ENCODE data around the gene TRIM44.
"Not testable (repeated sequence)": the region's sequence is repeated elsewhere in the genome, so short reads cannot be mapped to it uniquely, and the experiment has no call there.

Gene TRIM44

DNA sequence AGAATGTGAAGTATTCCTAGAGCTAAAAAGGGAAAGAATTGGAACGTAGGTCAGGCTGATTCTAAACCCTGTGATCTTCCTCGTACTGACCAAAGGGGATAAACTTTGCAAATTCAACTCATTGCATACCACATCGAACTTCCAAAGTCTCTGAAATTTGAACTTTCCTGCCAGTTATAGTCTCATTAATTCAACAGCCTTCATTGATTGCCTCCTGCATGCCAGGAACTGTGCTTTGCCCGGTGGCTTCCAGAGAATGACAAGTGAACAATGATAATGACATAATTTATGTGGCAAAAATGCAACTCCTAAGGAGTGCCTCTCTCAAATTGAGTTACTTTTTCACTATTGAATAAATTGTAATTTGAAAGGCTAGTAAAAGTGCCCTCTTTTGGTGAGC, 173.6 kb downstream of the TRIM44 start:
- DNase-seq, result no peak

DNA sequence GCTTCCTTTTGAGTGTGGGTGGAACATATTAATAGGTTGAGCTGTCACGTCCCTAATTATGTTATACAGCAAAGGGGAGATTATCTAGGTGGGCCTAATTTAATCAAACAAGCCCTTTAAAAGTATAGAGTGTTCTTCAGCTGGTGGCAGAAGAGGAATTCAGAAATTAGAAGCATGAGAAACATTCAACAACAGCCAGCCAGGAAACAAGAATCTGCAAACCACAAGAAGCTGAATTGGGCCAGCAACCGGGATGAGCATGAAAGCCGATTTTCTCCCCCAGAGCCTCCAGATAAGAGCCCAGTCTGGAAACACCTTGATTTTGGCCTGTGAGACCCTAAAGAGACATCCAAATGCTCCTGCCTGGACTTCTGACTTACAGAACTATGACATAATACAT, 175.5 kb downstream of the TRIM44 start:
- no peak for DNase-seq

DNA sequence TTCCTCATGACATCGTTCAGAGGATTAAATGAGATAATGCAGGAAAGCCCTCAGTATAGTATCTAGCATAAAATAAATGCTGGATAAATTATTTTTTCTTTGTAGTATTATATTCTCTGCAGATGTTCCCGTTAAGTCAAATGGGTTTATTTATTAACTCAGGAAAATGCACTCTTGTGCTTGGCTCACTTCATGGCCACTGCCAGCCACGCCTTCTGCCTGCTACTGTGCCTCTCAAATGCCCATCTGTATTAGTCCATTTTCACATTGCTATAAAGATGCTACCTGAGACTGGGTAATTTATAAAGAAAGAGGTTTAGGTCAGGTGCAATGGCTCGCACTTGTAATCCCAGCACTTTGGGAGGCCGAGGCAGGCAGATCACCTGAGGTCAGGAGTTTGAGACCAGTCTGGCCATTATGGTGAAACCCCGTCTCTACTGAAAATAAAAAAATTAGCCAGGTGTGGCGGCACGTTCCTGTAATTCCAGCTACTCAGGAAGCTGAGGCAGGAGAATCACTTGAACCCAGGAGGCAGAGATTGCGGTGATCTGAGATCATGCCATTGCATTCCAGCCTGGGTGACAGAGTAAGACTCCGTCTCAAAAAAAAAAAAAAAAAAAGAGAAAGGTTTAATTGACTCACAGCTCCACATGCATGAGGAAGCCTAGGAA, 176.3 kb downstream of the TRIM44 start:
- DNase-seq, result not testable (repeated sequence)

DNA sequence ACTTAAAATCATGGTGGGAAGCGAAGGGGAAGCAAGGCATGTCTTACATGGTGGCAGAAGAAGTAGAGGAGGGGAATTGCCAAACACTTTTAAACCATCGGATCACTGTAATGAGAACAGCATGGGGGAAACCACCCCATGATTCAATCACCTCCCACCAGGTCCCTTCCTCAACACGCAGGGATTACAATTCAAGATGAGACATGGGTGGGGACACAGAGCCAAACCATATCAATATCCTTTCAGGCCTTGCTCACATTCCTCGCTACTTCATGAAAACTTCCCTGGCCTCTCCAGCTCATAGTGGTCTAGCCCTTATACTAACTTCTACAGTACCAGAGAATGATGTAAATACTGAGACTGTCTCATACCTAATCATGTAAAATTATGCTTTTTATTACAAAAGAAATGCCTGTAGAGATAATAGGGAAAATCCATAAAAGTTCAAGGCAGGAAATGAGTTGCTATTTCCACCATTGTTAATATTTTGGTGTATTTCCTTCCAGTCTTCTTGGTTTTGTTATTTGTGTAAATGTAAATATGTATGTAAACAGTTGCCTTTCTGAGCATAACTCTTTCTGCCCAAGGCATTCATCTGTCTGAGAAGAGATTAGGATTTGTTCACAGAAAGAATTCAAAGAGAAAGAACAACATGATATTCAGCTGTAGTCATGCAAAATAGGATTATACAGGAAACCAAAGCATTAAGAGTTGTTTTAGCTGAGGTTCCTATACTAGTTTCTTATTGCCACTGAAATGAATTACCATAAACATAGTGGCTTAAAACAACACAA, 177.0 kb downstream of the TRIM44 start:
- no peak for DNase-seq

DNA sequence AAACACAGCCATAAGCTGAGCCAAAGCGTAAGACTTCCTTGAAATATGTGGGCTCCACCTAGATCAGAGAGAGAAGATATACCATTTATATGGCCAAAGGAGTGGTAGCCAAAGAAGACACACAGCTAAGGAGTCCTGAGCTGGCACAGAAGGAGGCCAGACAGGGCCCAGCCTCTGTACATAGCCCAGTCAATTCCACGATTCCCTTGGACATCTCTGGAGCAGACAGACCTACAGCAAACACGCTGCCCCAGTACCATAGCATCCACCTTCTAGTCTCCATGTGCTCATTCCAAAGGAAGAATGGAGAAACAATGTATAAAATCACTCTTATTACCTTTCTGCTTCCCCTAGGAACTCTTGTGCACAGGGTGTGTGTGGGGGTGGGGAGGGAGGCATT, 179.2 kb downstream of the TRIM44 start:
- no peak for DNase-seq

DNA sequence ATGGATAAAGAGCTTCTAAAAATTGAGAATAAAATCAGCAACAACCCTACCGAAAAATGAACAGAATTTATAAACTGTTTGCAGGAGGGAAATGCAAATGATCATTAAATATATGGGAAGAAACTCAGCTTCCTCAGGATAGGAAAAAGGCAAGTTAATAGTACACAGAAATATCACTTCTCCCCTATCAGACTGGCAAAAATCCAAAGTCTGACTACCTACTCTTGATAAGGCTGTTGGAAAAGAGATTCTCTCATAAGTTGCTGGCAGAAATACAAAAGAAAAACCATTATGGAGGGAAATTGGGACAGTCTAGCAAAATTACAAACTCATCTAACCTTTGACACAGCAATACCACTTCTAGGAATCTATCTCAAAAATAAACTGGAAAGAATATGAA, 180.4 kb downstream of the TRIM44 start:
- DNase-seq, result no peak

DNA sequence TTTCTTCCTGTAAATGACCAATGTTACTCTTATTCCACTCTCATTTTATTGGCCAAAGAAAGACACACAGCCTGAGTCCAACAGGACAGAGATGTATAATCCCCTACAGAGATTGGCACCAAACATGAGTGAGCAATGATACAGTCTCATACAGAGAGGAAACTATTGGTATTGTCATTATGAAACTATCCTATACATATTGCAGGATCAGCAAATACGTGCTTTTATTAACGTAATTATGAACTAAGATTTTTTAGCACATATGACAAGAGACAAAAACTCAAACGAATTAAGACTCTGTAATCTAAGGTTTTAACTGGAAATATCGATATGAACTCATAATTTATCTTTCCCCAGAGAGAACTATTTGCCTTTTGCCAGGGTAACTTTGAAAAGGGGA, 182.0 kb downstream of the TRIM44 start:
- no peak for DNase-seq

DNA sequence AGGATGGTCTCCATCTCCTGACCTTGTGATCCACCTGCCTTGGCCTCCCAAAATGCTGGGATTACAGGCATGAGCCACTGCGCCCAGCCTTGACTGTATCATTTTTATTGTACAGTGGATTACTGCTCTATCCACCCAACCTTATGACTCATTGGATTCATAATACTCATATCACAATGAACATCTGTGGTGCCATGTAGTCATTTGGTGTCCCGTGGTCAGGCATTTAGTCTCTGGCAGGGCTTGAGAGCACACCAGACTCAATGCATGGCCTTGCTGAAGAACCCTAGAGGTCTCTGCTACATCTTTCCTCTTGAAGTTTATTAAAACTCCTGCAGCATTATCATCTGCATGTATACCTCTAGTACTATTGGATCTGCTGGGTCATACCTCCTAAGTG, 183.3 kb downstream of the TRIM44 start:
- DNase-seq, result no peak

DNA sequence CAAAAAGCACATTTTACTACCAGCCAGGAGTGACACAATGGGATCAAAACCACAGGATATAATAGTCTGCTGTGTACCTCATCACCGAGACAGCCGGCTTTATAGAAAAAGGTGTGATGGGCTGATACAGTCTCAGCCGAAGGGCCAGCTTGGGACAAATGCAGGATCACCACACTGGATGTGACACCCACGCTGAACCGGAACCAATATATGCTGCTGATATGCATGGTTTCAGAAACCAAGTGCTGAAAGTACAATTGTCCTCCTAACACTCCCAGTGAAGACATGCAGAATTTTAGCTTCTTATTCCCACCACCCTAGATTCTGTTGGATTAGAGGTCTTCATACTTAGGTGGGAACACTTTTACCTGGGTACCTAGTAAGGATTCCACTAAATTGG, 184.3 kb downstream of the TRIM44 start:
- no peak for DNase-seq

DNA sequence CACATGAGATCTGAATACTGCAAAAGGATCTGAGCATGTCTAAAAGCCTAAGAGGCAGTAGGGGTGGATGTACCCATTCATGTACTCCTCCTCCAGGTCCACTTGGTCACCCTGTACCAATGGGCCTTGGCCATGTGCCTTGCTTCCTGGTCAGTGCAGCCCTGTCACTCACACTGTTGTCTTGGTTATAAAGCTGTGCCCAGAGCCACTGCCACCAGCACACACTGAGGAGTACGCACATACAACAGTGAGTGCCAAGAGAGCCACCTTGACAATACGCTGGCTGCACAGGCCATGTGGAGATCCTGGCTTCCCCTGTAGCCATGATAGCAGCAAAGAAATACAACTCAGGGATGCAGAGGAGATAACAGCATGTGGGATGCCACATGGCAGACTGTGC, 184.9 kb downstream of the TRIM44 start:
- no peak for DNase-seq

DNA sequence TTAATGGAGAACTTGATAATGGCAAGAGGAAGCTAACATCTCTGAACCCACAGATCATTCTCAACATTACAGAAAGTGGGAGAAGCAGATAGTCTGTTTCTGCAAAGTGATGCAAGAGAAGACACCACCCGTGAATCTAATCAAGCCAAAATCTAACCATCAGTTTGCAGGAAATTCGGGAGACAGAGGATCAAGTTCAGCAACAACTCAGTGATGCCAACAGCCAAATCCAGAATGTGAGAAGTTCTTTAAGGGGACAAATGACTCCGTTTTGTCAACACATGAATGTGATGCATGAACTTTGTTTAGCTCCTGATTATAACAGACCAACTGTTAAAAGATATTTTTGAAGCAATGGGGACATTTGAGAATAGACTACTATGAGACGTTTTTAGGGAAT, 186.0 kb downstream of the TRIM44 start:
- no peak for DNase-seq

DNA sequence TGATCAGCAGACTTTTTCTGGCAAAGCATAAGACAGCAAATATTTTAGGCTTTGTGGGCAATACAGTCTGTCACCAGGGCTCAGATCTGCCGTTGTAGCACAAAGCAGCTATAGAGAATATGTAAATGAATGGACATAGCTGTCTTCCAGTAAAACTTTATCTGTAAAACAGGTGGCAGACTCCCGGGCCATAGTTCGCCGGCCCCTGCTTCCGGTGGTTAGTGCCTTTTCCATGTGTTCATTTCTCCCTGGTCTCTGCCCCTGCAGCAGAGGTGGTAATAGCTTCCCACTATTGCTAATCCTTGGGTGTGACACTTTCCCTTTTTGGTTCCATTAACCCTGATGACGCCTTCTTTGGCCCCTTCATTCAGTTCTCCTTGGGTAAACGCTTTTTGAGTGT, 187.6 kb downstream of the TRIM44 start:
- no peak for DNase-seq

DNA sequence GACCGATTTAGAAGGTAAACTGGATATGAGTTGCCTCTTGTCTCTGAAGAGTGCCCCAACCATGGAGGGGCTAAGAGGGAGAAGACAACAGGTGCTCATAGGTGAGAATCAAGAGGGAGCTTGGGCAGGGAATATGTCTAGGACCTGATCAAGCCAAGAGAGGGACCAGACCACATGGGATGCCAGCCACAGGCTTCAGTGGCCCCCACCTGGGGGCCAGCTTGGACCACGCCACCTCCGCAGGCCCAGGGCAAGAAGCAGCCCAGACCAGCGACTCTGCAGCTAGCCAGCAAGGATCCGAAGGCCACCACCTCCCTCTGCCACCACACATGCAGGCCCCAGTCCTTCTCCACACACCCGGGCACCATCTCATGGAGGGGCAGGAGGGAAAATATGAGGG, 188.8 kb downstream of the TRIM44 start:
- no peak for DNase-seq

DNA sequence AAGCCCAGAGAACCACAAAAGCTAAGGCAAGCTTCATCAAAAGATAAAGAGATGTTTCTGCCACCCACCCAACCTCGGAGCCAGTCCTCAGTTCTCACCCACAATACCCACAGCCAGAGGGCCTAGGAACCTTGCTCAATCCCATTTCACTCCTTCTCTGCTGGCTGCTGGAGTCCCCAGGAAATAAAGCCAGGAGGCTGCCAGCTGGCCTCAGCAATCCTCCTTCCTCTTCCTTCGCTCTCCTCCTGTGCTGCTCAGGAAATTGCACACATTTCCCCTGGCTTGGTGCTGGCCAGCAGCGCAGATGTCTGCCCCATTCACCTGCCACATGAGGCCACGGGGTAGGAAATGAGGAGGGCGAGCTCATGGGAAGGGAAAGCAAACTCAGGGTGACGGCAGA, 189.5 kb downstream of the TRIM44 start:
- DNase-seq, result no peak

DNA sequence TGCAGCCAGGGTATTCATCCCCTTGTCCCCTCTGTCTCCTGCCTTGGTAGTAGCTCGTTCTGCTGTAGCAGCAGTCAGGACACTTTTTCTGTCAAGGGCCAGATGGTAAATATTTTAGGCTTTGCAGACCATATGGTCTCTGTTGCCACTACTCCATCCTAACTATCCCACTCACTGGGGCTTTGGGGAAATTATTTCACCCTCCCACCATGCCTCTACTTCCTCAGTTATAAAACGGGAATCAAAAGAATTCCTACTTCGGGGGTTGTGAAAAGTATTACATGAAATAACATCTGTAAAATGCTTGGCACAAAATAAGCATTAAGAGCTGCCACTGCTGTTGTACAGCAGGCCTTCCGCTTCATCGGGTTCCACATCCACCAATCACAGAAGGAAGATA, 191.4 kb downstream of the TRIM44 start:
- peak; percentile 49 for DNase-seq

DNA sequence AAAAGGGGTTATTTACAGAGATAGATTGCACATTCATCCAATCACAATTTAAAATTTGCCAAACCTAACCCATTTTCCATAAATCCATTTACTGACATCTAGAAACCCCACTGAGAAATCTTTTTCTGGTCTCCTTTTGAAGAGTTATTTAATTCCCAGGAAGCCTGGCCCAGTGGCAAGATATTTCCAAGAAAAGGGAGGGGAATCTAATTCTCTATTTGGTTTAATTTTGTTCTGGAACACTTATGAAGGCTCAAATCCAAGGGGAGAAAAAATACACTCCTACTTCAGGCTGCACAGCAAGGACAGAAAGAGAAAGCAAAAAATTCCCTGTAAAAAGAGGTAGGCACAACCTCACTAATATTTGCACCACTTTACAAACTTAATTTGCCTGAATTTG, 193.1 kb downstream of the TRIM44 start:
- DNase-seq, result no peak

DNA sequence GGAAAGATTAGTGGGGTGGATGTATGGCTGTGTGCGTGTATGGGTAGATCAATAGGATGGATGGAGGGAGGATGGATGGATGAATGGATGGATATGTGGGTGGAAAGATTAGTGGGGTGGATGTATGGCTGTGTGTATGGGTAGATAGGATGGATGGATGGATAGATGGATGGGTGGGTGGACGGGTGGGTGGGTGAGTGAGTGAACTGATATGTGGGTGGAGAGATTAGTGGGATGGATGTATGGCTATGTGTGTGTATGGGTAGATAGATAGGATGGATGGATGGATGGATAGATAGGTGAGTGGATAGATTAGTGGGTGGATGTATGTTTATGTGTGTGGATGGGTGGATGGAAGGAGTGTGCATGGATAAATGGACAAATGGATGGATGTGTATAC, 193.7 kb downstream of the TRIM44 start:
- DNase-seq, result no peak

DNA sequence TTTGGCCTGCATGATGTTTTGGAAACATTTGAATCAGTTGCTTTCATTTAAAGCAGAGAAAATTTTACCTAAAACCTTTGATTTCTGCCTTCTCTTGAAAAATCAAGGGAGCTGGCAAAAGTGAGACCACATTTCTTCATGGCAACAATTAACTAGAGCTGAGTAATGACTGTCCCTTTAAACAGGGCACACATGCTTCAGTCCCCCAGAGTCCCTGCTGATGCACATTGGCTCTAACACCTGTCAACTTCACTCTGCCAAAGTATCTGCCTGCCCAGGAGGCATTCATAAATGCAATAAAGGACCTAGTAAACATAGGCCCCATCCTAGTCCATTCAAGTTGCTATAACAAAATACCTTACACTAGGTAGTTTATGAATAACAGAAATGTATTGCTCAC, 194.2 kb downstream of the TRIM44 start:
- DNase-seq, result no peak

DNA sequence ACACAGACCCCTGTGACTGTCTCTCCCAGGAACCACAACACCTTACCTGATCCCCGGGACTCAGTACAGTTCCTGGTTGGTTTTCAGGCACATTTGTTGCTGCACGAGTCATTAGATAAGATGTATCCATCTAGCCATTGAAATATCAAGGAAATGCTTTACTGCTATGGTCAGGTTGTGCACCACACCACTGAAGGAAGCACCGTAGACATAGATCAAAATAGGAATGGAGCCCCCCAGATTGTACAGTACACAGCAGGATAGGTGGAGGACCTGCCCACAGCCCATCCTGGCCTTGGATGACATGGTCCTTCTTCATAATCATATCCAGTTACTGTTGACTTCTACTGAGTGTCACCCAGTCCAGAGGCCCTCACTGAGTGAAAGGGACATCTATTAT, 195.3 kb downstream of the TRIM44 start:
- DNase-seq, result no peak

DNA sequence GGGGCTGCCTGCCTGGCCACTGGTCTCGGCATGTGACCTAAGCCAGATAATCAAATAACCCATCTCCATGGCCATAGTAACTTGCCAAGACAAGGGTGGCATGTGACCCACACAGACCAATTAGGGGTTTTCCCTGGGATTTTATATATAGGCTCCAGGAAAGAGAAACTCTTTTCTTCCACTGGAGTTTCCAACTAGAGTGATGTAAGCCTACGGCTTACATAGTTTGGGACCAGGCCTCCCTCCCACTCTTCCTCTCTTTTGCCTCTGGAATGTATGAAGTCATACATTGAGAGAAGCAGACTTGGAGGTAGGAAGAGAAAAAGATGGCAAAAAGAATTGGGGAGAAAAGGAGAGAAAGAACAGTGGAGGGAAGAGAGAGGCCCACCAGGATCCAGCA, 196.7 kb downstream of the TRIM44 start:
- no peak for DNase-seq

DNA sequence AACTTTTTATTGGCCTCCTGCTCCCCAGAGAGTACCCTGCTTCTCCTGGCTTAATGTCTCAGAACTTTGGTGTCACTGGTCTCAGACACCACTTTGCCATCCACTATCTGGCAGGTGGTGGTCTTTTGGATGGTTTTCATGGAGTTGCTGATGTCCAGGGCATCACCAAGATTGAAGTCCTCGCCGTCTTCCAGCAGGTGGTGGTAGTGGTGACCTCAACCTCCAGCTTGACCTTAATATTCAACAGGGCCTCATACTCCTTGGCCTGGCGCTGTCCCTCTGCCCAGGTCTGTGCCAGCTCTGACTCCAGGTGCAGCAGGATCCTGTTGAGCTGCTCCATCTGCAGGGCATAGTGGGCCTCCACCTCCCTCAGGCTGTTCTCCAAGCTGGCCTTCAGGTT, 197.6 kb downstream of the TRIM44 start:
- DNase-seq, result not testable (repeated sequence)

DNA sequence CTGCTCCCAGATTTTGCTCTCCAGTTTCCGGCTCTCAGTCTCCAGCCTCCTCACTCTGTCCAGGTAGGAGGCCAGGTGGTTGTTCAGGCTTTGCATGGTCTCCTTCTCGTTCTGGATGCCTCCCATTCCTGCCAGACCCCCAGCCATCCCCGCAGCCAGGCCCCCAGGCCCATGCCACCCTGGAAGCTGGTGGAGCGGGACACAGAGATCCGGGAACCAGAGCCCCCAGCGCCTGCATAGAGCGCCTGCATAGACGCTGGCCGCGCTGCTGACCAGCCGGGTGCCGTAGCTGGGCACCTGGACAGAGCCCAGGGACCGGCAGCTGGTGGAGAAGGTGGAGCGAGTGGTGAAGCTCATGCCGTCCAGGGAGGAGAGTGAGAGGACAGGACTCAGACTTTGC, 198.6 kb downstream of the TRIM44 start:
- DNase-seq, result no peak

DNA sequence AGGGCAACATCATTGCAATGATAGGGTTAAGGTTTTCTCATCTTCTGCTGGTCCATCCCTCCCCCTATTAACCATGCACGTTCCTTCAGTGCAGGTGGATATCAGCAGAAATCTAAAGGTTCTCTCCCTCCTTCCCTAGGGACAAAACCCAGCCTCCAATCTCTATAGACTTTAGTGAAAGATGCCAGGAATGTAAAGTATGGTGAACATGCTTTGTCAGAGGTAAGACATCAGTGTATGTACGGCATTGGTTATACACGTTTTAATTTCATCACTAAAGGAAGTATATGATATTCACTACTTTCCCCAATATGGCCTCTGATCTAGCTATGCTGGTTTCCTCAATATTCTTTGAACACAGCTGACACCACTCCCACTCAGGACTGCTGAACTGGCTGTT, 200.1 kb downstream of the TRIM44 start:
- no peak for DNase-seq

DNA sequence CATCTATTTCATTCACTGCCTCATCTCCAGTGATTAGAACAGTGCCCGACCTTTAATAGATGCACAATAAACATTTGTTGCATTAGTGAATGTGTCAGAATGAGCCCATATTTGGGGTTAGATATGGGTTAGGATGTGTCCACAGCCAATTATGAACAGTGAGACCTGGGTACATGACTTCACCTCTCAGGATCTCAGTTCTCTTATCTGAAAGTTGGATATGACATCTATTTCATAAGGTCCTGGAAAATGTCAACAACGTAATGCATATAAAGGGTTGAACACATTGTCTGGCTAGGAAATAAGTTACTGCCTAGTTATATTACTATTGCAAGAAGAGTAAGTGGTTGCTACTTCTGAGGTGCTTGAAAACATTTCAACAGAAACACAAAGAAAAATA, 201.6 kb downstream of the TRIM44 start:
- DNase-seq, result no peak

DNA sequence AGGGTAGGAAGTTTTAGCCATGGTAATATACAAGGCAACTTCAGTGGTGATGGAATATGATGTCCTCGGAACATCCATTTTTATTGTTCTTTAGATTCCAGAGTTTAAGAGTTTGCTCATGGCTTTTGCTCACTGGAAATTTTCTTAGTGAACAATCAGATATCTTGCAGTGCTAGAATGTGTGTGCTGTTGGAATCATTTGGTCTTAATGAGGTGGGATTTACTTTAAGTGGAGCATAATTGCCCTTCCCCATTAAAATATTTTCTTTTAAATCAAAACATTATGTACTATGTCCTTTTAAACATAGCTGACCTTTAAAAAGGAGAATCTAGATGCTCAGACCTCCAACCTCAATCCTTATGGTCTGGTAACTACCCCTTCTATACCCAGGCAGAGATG, 204.0 kb downstream of the TRIM44 start:
- DNase-seq, result no peak
